Activated CD8-positive, alpha-beta memory T cell treated with anti-CD3 and anti-CD28 coated beads for 4 hours (primary cell): ENCODE measurements around the gene SPINK14.

ENCODE experiments used
- DNase-seq, 2 donors: peaks; one replicate each; pipeline ENCODE4 v3.0.0-alpha.2; 2020; ENCODE audit warnings: low read depth in 2 of 2

The SPINK14 gene, protein sequence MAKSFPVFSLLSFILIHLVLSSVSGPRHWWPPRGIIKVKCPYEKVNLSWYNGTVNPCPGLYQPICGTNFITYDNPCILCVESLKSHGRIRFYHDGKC

DNA sequence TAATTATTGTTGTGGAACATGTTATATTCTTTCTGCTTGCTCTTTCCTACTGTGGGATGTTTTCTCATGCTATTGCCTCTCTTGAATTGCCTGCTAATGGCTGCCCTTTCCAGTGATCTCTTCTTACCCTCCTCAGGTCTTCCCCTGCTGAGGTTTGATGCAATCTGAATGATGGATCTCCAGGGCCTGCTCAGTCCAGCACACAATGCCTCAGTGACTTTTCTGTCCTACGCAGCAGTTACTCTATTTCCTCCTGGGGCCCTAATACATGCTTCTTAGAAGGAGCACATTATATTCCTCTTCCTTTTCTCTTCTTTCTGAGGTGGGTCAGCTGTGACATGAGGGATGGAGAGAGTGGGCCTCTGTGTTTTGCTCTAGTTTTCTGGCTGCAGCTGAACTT is at the start of gene SPINK14:
TSS of gene SPINK14 (plus strand) at position 301 of the 400 bp plus-strand sequence. CDS start 1,187 bp downstream, outside the sequence.
- no peak for DNase-seq

DNA sequence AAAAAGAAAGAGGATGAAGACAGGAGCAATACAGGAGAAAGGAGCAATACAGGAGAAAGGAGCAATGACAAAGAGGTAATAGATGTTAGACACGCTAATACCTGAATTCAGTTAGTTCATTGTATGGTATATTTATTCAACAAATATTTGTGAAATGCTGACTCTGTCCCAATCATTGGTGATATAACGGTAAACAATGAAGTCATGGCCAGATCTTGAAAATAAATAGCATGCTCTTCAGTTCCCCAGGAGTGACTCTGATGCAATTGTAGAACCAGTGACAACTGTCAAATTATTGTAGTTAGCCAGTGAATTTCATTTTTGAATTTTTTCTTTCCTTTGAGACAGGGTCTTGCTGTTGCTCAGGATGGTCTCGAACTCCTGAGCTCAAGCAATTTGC is 48.0 kb upstream of the SPINK14 start:
- DNase-seq, result no peak

DNA sequence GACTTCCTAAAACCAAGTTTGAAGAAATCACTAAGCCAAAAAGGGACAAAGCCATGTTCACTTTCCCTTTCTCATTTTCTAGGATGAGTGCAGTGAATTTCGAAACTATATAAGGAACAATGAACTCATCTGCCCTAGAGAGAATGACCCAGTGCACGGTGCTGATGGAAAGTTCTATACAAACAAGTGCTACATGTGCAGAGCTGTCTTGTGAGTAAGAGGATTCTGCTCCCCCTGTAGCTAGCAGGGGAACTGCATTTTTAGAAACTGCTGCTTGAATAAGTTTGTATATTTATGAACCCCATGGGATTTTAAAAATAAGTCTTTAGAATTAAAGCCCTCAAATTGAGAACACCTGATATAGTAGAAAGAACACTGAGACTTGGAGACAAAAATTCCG is 42.7 kb upstream of the SPINK14 start:
- DNase-seq, result no peak

DNA sequence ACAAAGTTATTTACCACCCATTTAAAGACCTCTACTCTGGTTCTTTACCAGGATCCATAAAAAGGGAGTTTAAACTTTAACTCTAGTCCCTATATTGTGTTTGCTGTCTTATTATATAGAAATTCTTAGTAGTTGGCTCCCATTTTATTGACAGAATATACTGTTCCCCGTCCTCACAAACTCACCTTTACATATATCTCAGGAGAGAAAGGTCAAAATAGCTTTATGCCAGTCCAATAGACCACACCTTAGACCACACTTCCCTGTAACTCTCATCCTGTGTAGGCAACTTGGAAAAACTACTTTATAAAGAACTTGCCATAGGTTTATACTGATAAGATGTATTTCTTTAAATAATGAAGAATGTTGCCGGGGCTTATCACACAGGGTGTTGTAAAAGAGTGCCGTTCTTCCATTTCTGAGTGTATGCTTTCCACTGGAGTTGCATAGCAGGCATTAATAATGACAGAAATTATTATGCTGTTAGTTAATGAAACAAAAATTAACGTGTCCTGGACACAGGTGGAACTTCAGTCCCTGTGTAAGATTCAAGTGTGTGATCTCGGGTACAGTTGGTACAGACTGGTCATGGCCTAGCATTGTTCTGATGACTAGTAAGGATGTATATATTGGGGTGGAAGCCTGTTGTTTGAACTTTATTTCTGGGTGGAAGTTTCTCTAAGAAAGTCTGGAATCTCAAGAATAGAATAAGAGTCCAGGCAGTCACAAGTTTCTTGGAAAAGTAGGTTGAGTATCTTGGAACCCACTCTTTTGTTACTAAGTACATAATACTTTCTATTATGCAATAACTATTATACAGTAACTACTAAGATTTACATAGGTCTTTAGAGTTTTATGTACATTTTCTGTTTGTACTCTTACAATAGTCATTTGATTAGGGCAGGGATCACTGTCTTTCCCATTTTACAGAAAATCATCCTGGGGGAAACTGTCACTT is 33.0 kb upstream of the SPINK14 start:
- DNase-seq, result no peak

DNA sequence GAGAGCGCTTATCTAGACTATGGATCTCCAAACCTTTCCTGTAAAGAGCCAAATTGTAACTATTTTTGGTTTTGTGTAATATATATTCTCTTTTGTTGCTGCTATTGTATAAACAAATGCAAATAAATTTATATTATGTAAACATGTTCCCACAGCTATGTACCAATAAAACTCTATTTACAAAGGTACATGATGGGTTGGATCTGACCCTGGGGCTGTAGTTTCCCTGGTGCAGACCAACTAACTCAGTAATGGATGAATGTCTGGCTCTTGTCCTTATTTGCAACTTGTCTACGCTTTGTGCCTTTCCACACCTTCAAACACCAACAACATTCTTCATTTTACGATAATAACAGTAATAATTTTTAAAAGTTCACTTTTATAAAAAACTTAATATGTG is 27.5 kb upstream of the SPINK14 start:
- no peak for DNase-seq

DNA sequence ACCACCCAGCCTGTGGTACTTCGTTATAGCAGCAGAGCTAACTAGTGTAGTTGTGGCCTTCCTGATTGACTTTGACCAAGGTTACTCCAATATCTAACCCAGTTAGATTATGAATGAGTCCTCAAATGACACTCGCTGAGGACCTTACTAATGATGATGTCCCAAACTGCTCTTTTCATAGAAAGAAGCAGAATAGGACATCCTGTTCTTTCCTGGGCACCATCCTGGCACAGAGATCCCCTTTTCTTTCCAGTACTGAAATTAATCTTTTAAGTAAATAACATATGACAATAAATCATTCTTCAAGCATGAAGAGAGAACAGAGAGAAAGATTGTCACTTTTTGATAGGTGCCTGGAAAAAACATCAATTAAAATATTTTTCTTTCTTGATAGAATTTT is 26.7 kb upstream of the SPINK14 start:
- DNase-seq, result no peak

DNA sequence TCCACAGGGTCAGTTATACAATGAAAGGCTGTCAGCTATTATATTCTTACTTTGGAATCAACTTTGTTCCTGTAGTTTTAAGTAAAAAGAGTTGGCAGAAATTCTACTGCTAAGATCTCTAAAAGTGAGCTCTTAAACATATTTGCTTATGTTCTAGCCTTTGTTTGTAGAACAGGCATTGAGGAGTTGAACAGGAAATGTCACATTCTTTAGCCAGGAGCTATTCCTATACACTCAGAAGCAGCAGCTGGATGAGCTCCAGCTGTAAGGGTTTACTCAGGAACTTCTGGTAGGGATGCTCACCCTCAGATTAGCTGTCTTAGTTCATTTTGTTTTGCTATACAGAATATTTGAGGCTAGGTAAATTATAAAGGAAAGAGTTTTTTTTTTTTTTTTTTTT is 22.4 kb upstream of the SPINK14 start:
- DNase-seq, result no peak

DNA sequence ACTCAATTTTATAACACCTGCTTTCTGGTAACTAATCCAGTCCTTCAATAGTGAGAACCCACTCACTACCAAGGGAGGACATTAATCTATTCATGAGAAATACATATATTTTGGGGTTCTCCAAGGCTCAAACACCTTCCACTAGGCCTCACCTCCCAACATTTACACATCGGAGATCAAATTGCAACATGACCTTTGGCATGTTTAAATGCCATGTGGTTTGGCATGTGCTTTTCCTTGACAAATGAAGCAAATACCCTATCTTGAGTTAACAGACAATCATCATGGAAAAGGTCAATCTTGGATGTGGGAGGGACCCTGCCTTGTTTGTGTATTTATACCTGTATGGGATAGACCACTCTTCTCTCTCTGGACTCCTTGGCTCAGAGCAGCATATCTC is 21.9 kb upstream of the SPINK14 start:
- no peak for DNase-seq

DNA sequence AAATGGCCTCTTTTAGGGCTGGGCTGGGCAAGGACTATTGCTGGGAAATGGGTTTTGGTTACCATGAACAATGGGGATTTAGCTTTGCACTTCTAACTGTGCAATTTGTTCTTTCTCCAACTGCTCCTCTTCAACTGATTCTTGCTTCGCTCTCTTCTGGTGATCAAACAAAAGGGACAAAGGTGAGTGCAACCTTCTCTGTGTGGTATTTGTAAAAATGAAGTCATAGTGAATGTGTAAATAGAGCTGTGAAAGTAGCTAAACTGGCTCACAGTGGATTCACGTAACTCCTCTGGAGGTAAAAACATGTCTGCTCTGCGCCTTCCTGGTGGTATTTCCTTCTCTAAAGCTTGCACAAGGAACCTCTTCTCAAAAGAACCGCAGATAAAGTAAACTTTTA is 20.9 kb upstream of the SPINK14 start:
- DNase-seq, result no peak

DNA sequence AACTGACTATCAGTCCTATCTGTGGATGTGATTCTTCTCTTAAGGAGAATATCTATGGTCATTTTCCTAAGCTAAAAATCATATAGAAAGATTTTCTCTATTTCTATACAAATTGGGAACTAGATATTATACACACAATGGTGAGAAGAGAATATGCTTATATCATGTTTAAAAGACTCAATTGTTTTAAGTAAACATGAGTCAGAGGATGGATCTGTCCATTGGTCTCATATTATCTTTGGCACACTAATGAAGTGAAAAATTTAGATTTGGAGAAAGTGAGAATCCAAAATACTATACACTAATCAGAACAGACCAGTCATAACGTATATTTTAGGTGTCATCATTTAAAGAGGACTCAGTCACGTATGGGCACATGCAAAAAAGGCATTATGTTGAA is 16.5 kb upstream of the SPINK14 start:
- no peak for DNase-seq

DNA sequence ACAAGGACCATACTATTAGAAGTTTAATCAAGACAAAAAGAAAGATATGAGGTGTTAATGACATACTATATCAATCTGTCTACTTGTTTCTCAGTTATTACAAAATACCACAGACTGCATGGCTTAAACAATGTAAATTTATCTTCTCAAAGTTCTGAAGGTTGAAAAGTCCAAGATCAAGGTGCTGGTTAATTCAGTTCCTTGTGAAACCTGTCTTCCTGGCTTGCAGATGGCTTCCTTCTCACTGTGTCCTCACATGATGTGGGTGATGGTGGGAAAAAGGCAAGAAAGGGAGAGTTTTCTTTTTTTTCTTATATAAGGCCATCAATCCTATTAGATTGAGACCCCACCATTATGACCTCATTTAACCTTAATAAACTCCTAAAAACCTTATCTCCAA is 15.6 kb upstream of the SPINK14 start:
- DNase-seq, result no peak

DNA sequence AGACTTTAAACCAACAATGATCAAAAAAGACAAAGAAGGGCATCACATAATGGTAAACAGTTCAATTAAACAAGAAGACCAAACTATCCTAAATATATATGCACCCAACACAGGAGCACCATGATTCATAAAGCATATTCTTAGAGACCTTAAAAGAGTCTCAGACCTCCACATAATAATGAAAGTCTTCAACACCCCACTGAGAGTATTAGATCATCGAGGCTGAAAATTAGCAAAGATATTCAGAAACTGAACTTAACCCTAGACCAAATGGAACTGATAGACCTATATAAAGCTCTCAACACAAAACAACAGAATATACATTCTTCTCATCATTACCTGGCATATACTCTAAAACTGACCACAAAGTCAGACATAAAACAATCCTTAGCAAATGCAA is 11.7 kb upstream of the SPINK14 start:
- no peak for DNase-seq

DNA sequence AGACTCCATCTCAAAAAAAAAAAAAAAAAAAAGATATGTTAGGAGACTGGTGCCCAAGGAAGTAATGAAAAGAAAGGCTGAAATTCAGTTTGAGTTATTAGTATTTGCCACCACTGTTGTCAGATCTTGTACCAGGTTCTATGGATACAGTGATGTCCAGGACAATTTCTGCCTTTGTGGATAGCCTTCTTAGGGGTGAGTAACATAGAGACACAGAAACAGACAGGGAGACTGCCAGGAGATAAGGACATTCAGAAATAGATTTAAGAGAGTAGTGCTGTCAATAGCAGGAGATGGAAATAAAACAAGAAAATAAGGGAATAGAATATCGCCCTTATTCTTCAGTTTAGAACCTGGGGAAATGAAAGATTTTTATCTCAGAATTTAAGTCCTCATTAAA is 6.3 kb upstream of the SPINK14 start:
- no peak for DNase-seq

DNA sequence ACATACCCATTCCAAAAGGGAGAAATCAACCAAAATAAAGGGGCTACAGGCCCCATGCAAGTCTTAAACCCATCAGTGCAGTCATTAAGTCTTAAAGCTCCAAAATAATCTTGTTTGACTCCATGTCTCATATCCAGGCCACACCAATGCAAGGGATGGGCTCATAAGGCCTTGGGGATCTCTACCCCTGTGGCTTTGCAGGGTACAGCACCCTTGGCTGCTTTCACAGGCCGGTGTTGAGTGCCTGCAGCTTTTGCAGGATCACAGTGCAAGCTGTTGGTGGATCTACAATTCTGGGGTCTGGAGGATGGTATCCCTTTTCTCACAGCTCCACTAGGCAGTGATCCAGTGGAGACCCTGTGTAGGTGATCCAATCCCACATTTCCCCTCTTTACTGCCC is 5.0 kb upstream of the SPINK14 start:
- no peak for DNase-seq

DNA sequence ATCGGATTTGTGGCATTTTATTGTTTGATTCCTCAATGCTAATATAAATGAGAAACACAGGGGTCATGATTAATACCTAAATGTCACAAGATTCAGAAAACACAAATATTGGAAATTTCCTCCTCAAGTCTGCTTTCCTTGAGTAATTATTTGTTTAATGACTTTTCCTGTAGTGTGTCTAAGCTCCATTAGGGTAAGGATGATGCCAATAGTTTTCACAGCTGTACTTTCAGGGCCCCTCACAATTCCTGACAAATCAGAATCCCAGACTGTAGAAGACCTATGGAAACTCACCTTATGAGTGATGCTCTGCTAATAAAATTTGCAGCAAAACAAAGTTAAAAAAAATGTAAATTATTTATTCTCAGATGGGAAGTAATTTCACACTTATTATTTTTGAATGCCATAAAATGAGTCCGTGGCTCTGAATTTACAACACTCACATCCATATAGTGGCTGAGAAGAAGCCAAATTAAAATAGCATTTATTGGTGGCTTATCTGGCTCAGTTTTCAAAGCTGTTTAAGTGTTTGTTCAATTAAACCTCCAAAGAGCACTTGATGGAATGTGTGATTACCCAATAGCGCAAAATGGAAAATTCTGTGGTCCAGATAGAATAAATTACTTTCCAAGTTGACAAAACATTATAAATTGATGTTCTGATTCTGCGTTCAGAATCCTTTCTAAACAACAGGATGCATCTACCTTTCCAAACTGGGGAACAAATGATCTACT is 1.6 kb upstream of the SPINK14 start:
- DNase-seq, result no peak

DNA sequence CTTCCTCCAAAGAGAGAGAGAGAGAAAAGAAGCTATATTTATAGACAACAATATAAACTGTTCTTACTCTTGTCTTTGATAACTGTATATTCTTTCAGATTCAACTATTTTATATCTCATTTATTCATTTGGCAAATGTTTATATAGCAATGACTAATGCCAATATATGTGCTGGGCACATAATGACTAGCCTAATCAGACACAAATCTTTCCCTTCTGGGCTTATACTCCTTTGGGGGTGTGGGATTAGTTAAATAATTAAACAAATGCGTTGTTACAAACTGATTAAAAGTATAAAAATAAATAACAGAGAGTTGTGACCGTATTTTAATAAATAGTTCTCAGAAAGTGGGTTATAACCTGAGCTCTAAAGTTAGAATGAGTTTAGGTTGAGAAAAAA is 4.0 kb downstream of the SPINK14 start:
- DNase-seq, result no peak

DNA sequence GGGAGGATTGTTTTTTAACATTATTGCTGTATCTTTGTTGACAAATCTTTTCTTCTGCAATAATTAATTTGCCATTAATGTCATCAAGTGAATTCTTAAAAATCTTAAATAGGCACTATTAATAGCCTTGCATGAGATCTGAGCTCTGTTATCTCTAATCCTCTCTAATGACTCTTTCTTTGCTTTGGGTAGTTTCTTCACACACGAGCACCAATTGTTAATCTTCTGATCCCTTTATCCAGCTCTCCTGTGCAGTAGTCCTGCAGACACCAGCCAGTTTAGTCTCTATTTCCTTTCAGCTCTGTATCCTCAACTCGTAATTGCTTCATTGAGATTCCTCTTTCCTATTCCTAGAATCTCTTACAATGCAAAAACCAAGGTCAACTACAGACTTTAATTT is 8.1 kb downstream of the SPINK14 start:
- DNase-seq, result no peak

DNA sequence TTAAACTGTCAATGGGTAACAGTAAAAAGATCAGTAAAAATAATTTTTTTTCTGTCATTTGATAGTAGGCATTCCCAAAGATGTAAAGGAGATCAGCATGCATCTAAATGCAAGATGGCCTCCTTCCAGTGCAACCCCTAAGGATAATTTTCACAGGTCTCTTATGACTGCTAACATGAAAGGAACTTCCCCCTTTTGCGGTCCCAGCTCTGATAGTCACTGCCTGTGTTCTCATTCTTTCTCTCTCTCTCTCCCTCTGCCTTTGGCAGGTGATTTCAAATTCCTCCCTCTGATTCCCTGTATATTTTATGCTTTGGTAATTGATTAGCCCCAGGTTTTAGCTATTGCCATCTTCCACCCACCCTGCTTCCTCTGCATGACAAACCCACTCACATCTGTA is 8.9 kb downstream of the SPINK14 start:
- DNase-seq, result no peak

DNA sequence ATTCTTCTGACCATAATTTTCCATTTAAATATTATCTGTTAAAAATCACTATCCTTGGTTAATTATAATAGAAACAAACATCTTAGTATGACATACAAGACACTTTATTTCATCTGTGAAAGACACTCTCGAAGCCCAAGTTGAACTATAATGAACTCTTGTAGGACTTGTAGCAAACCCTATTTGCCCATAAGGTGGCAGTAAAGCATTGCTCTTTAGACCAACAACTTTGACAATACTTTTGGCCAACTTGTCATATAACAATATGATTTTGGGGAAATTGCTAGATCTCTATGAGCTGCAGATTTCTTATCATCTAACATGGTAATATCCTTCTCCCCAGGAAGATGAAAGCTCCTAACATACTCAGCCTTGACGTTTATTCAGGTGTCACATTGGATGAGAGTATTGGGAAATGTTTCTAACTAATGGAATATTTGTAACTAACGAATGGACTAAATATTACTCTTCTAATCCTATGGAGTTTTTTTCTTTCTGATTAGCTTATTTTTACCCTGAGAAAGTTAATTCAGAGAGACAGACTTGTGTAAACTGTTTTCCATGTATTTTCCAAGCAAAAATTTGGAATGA is 11.0 kb downstream of the SPINK14 start:
- DNase-seq, result no peak

DNA sequence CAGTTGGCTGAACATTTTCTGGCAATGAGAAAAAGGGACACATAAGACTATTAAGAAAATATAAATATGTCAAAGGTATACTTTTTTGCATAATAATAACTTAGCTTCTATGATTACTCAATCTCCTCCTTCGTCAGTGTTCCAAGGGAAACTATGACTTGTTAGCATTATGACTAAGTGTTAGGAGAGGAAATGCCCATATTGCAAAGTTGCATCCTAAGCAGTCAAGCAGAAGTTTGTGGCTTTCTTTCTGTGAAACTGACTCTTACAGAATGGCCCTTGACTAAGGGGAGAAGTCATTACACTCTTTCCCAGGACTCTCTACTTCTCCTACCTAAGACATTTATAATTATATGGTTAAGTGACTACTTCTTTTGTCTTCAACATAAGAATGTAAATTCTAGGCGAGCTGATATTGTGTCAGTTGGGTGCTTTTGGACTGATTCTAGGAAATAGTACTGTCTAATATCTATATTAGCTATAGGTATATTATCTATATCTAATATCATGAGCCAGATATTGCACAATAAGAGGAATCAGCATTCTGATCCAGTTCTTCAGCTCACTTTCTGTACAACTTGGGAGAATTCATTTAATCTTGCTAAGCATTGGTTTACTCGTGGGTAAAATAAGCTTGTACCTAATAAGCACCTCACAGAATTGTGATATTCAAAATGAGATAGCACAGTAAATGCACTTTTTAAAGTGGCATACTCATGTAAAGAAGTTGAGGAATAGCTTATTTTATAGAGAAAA is 18.1 kb downstream of the SPINK14 start:
- no peak for DNase-seq

DNA sequence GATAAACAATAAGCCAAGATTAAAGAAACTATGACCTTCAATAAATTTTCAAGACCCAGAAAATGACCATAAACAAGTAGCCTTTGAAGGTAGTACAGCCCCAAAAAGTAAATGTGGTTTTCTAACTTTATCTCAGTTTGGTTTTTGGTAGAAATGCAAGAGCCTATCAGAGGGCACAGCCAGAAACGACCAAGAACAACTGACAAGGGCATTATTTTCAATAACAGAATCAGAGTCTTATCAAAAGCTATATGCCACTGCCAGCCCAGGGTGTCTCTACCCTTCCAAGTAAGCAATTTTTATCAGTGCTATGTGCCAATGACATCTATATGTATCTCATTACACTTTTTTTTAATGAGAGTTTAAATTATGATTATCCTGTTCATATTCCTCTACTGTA is 22.7 kb downstream of the SPINK14 start:
- no peak for DNase-seq

DNA sequence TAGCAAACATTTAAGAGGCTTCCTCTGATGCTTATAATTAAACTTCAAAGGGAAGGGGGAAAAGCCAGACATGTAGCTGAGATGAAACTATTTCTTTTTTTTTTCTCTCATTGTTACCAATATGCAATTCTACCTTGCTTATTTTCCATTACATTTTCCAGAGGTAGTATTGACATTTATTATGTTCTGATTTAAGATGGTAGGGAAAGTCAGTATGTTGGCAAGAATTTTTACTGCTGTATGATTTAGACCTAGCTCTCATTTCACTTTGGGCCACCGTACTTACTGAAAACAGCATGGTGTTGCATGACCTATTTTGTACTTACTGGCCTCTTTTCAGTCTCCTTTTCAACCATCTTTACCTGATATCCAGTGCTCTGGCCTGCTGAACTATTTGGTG is 24.9 kb downstream of the SPINK14 start:
- DNase-seq, result no peak
